Fibroblast of skin of abdomen (primary cell): ENCODE data around the gene GALR3.
A peak's percentile ranks its signal among the peaks of the same experiment; 100 is the strongest.

Source experiments
- DNase-seq: peaks from one replicate; pipeline ENCODE4 v3.0.0-alpha.2; 2013

Gene GALR3

DNA sequence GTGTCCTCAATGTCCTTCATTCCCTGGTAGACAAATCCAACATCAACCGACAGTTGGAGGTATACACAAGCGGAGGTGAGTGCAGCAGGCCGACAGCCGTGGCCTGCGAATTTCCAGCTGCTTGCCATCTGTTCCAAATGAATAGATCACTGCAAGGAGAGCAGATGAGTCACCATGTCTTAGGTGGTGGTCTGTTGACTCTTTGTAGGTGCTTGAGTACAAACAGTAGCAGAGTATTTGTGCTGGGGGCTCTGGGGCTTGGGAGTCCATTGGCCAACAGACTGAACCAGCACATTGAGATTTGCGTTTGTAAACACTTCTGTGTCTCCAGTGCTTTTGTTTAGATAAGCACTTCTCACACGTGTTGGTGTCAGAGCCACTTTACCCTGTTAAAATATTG, 47.1 kb downstream of the GALR3 start:
- DNase-seq: peak; percentile 37
